Stimulated activated memory B cell treated with anti-CD40 and anti-IgM and Interleukin-4, amounts not matched to agents 10 μg/mL and 1 μg/mL and 100 μg/mL, for 72 hours (primary cell): ENCODE data around the gene EFCAB6.
A peak's percentile ranks its signal among the peaks of the same experiment; 100 is the strongest.

ENCODE experiments used
- ATAC-seq: fragments of 150-1000 bp; cut with Tn5 transposase; 2 replicates; pipeline ENCODE4 v1.10.0; 2021
- H3K27ac Mint-ChIP-seq: one replicate; pipeline ENCODE4 v1.8.0; 2022; ENCODE audit warnings: mild to moderate bottlenecking, mixed read lengths
- H3K27me3 Mint-ChIP-seq: one replicate; pipeline ENCODE4 v1.8.0; 2022; ENCODE audit warnings: mixed read lengths
- H3K36me3 Mint-ChIP-seq: one replicate; pipeline ENCODE4 v1.8.0; 2022; ENCODE audit warnings: mixed read lengths
- H3K4me1 Mint-ChIP-seq: one replicate; pipeline ENCODE4 v1.8.0; 2022; ENCODE audit warnings: mixed read lengths
- H3K4me3 Mint-ChIP-seq: one replicate; pipeline ENCODE4 v1.8.0; 2022; ENCODE audit warnings: mild to moderate bottlenecking, moderate library complexity, mixed read lengths
- H3K9me3 Mint-ChIP-seq: one replicate; pipeline ENCODE4 v1.8.0; 2022; ENCODE audit warnings: mixed read lengths

Gene EFCAB6

GRCh38 chr22:43535336-43535735 is 276.8 kb downstream of the EFCAB6 start:
- Mint-ChIP-seq H3K27me3 (peaks cover 26% of the 10 kb centered on the region), H3K9me3 (no peaks in the 10 kb centered on the region), H3K27ac (no peak overlapping the region), H3K4me1 (no peaks in the 10 kb centered on the region), H3K4me3 (no peak overlapping the region), H3K36me3 (no peaks in the 10 kb centered on the region)
- no peak for ATAC-seq

- Mint-ChIP-seq H3K4me3 (no peak overlapping the region), H3K27ac (no peak overlapping the region), H3K36me3 (no peaks in the 10 kb centered on the region), H3K27me3 (peaks cover 30% of the 10 kb centered on the region), H3K4me1 (no peaks in the 10 kb centered on the region), H3K9me3 (no peaks in the 10 kb centered on the region)
- no peak for ATAC-seq
These were observed 277.2 kb downstream of the EFCAB6 start for GRCh38 chr22:43534916-43535315.

- H3K9me3 Mint-ChIP-seq = no peaks in the 10 kb centered on the region
- H3K4me3 Mint-ChIP-seq = no peak overlapping the region
- no peaks in the 10 kb centered on the region for H3K4me1 Mint-ChIP-seq
- ATAC-seq = no peak
- H3K36me3 Mint-ChIP-seq = no peaks in the 10 kb centered on the region
- H3K27ac Mint-ChIP-seq = no peak overlapping the region
- H3K27me3 Mint-ChIP-seq = peaks cover 40% of the 10 kb centered on the region
These were observed 278.3 kb downstream of the EFCAB6 start for GRCh38 chr22:43533656-43534428.

GRCh38 chr22:43533156-43533530 is 279.0 kb downstream of the EFCAB6 start:
- no peak for ATAC-seq
- no peaks in the 10 kb centered on the region for H3K36me3 Mint-ChIP-seq
- no peaks in the 10 kb centered on the region for H3K9me3 Mint-ChIP-seq
- H3K27me3 Mint-ChIP-seq = peaks cover 46% of the 10 kb centered on the region
- no peak overlapping the region for H3K4me3 Mint-ChIP-seq
- H3K4me1 Mint-ChIP-seq = no peaks in the 10 kb centered on the region
- no peak overlapping the region for H3K27ac Mint-ChIP-seq

- no peak for ATAC-seq
- H3K27me3 Mint-ChIP-seq = peaks cover 46% of the 10 kb centered on the region
- H3K9me3 Mint-ChIP-seq = no peaks in the 10 kb centered on the region
- no peaks in the 10 kb centered on the region for H3K4me1 Mint-ChIP-seq
- H3K27ac Mint-ChIP-seq = no peak overlapping the region
- H3K4me3 Mint-ChIP-seq = no peak overlapping the region
- H3K36me3 Mint-ChIP-seq = no peaks in the 10 kb centered on the region
These were observed 279.6 kb downstream of the EFCAB6 start for GRCh38 chr22:43532301-43533155.

GRCh38 chr22:43531651-43532050 is 280.5 kb downstream of the EFCAB6 start:
- Mint-ChIP-seq H3K9me3 (no peaks in the 10 kb centered on the region), H3K4me3 (no peak overlapping the region)

GRCh38 chr22:43530349-43531201 is 281.5 kb downstream of the EFCAB6 start:
- no peaks in the 10 kb centered on the region for H3K4me1 Mint-ChIP-seq
- peaks cover 61% of the 10 kb centered on the region for H3K27me3 Mint-ChIP-seq
- H3K9me3 Mint-ChIP-seq = no peaks in the 10 kb centered on the region
- no peak overlapping the region for H3K27ac Mint-ChIP-seq
- no peaks in the 10 kb centered on the region for H3K36me3 Mint-ChIP-seq
- ATAC-seq = no peak
- no peak overlapping the region for H3K4me3 Mint-ChIP-seq

More at GRCh38 chr22:43531651-43532050, 280.5 kb downstream of the EFCAB6 start:
- Mint-ChIP-seq H3K27ac (no peak overlapping the region), H3K27me3 (peaks cover 54% of the 10 kb centered on the region), H3K4me1 (no peaks in the 10 kb centered on the region), H3K36me3 (no peaks in the 10 kb centered on the region)
- ATAC-seq = no peak

GRCh38 chr22:43529934-43530333 is 282.2 kb downstream of the EFCAB6 start:
- H3K4me3 Mint-ChIP-seq = no peak overlapping the region
- H3K36me3 Mint-ChIP-seq = no peaks in the 10 kb centered on the region
- no peaks in the 10 kb centered on the region for H3K4me1 Mint-ChIP-seq
- peaks cover 61% of the 10 kb centered on the region for H3K27me3 Mint-ChIP-seq
- no peaks in the 10 kb centered on the region for H3K9me3 Mint-ChIP-seq
- H3K27ac Mint-ChIP-seq = no peak overlapping the region
- ATAC-seq = no peak

- peaks cover 61% of the 10 kb centered on the region for H3K27me3 Mint-ChIP-seq
- no peak overlapping the region for H3K4me3 Mint-ChIP-seq
These were observed 282.6 kb downstream of the EFCAB6 start for GRCh38 chr22:43529461-43529860.

GRCh38 chr22:43528601-43529360 is 283.3 kb downstream of the EFCAB6 start:
- no peak overlapping the region for H3K4me3 Mint-ChIP-seq
- H3K4me1 Mint-ChIP-seq = no peaks in the 10 kb centered on the region
- no peaks in the 10 kb centered on the region for H3K9me3 Mint-ChIP-seq
- H3K27ac Mint-ChIP-seq = no peak overlapping the region
- no peak for ATAC-seq
- peaks cover 66% of the 10 kb centered on the region for H3K27me3 Mint-ChIP-seq
- H3K36me3 Mint-ChIP-seq = no peaks in the 10 kb centered on the region

More at GRCh38 chr22:43529461-43529860, 282.6 kb downstream of the EFCAB6 start:
- no peaks in the 10 kb centered on the region for H3K4me1 Mint-ChIP-seq
- H3K36me3 Mint-ChIP-seq = no peaks in the 10 kb centered on the region
- ATAC-seq = no peak
- H3K27ac Mint-ChIP-seq = no peak overlapping the region
- H3K9me3 Mint-ChIP-seq = no peaks in the 10 kb centered on the region

GRCh38 chr22:43526946-43527345 is 285.2 kb downstream of the EFCAB6 start:
- ATAC-seq = no peak
- Mint-ChIP-seq H3K9me3 (no peaks in the 10 kb centered on the region), H3K4me1 (no peaks in the 10 kb centered on the region), H3K36me3 (no peaks in the 10 kb centered on the region), H3K27ac (no peak overlapping the region), H3K27me3 (peaks cover 59% of the 10 kb centered on the region), H3K4me3 (no peak overlapping the region)

- Mint-ChIP-seq H3K27ac (no peak overlapping the region), H3K4me3 (no peak overlapping the region), H3K27me3 (peaks cover 59% of the 10 kb centered on the region), H3K4me1 (no peaks in the 10 kb centered on the region), H3K9me3 (no peaks in the 10 kb centered on the region), H3K36me3 (no peaks in the 10 kb centered on the region)
- ATAC-seq = no peak
These were observed 285.9 kb downstream of the EFCAB6 start for GRCh38 chr22:43526117-43526655.

GRCh38 chr22:43521716-43522115 is 290.4 kb downstream of the EFCAB6 start:
- no peak for ATAC-seq
- Mint-ChIP-seq H3K9me3 (no peaks in the 10 kb centered on the region), H3K27me3 (peaks cover 29% of the 10 kb centered on the region), H3K36me3 (no peaks in the 10 kb centered on the region), H3K27ac (no peak overlapping the region), H3K4me1 (no peaks in the 10 kb centered on the region), H3K4me3 (no peak overlapping the region)

- Mint-ChIP-seq H3K27me3 (peaks cover 18% of the 10 kb centered on the region), H3K27ac (no peak overlapping the region), H3K4me3 (no peak overlapping the region), H3K36me3 (no peaks in the 10 kb centered on the region), H3K9me3 (no peaks in the 10 kb centered on the region), H3K4me1 (no peaks in the 10 kb centered on the region)
- ATAC-seq = peak; percentile 74
These were observed 291.5 kb downstream of the EFCAB6 start for GRCh38 chr22:43520632-43521039.
